ENCODE results near the gene NKIRAS1. TPM values are rescaled to one million over a fixed set of nuclear protein-coding genes. Genes with fewer than 3 reads are reported as not detected.

Gene NKIRAS1
- total and polyA plus RNA-seq, 2 donors (not counting 1 experiment from before 2014, with no cell fraction given) = 15.8 to 17.8 TPM

DNA sequence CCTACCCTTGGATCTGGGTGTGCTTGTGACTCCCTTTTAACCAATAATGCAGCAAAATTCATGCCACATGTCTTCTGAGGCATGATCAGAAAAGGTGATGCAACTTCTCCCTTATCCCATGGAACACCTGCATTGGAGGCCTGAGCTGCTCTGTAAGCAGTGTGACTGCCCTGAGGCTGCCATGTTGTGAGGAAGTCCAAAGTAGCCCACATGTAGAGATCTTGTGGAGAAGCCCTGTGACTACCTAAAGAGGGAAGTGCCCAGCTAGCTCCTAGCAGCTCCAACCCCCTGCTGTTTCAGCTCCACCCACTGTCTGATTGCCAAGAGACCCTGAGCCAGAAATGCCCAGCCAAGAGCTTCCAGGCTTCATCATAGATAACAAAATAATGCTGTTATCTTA lies 21.9 kb upstream of the NKIRAS1 start:
- no peaks in the 10 kb centered on the region for H3K79me2 ChIP-seq (ENCODE audit: control insufficient read depth, insufficient read depth, low read length)
- H4K20me1 ChIP-seq (ENCODE audit: control insufficient read depth, extremely low read depth, insufficient read depth, low read length) = no peaks in the 10 kb centered on the region
- no peaks in the 10 kb centered on the region for H3K36me3 ChIP-seq (ENCODE audit: control insufficient read depth, insufficient read depth, low read length)
- H3K9ac ChIP-seq (ENCODE audit: insufficient read depth, low read length) = no peak overlapping the region
- TF ChIP-seq, protein P1, sequence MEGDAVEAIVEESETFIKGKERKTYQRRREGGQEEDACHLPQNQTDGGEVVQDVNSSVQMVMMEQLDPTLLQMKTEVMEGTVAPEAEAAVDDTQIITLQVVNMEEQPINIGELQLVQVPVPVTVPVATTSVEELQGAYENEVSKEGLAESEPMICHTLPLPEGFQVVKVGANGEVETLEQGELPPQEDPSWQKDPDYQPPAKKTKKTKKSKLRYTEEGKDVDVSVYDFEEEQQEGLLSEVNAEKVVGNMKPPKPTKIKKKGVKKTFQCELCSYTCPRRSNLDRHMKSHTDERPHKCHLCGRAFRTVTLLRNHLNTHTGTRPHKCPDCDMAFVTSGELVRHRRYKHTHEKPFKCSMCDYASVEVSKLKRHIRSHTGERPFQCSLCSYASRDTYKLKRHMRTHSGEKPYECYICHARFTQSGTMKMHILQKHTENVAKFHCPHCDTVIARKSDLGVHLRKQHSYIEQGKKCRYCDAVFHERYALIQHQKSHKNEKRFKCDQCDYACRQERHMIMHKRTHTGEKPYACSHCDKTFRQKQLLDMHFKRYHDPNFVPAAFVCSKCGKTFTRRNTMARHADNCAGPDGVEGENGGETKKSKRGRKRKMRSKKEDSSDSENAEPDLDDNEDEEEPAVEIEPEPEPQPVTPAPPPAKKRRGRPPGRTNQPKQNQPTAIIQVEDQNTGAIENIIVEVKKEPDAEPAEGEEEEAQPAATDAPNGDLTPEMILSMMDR (conservative IDR thresholded peaks at IDR 0.05 in 1 of 2, IDR thresholded peaks at IDR 0.05 in 1 of 2; ENCODE audit: low read depth in 1 of 2, low read length in 2 of 2) = no peak
- TF ChIP-seq EZH2 (IDR thresholded peaks at IDR 0.05; ENCODE audit: low read length, missing control alignments) = no peak
- H3K4me2 ChIP-seq (ENCODE audit: extremely low read depth, insufficient read depth, low read length) = no peak overlapping the region
- no peaks in the 10 kb centered on the region for H3K9me3 ChIP-seq (ENCODE audit: control insufficient read depth, insufficient read depth, low read depth, low read length)
- H3K27me3 ChIP-seq (ENCODE audit: control insufficient read depth, insufficient read depth, low read length) = no peaks in the 10 kb centered on the region
- H3K27ac ChIP-seq (ENCODE audit: insufficient read depth, low read length) = no peak overlapping the region
- no peak overlapping the region for H3K4me3 ChIP-seq (replicated peaks in 1 of 4; ENCODE audit: control extremely low read depth in 1 of 4, insufficient read depth in 1 of 4, low read depth in 3 of 4, low read length in 4 of 4)
- no peaks in the 10 kb centered on the region for H3K4me1 ChIP-seq (ENCODE audit: control insufficient read depth, extremely low read depth, insufficient read depth, low read length)
- no peak for DNase-seq (ENCODE audit: low read depth in 2 of 2)
- no peak overlapping the region for H2AFZ ChIP-seq (ENCODE audit: low read length)

DNA sequence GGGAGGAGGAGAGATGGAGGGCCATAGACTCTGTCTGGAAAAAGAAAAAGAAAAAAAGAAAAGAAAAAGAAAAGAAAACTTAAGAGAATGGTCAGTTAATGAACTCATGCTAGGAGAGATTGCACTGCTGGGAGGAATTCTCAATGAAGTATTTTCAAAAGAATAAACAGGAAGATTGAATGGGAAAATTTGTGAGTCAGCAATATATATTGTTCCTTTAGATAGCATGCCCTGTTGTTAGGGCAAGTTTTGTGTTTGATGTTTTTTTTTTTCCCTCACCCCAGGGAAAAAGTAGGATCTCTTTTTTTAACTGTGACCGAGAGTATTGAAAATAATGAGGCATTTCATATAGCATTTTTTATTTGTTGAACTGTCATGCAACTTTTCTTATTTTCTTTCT lies 20.5 kb upstream of the NKIRAS1 start:
- Histone ChIP-seq H3K4me2 (ENCODE audit: extremely low read depth, insufficient read depth, low read length) (no peak overlapping the region), H3K4me1 (ENCODE audit: control insufficient read depth, extremely low read depth, insufficient read depth, low read length) (no peaks in the 10 kb centered on the region), H3K4me3 (replicated peaks in 1 of 4; ENCODE audit: control extremely low read depth in 1 of 4, insufficient read depth in 1 of 4, low read depth in 3 of 4, low read length in 4 of 4) (no peak overlapping the region), H3K27me3 (ENCODE audit: control insufficient read depth, insufficient read depth, low read length) (no peaks in the 10 kb centered on the region), H3K36me3 (ENCODE audit: control insufficient read depth, insufficient read depth, low read length) (no peaks in the 10 kb centered on the region), H3K27ac (ENCODE audit: insufficient read depth, low read length) (no peak overlapping the region), H3K9me3 (ENCODE audit: control insufficient read depth, insufficient read depth, low read depth, low read length) (no peaks in the 10 kb centered on the region), H2AFZ (ENCODE audit: low read length) (no peak overlapping the region), H3K9ac (ENCODE audit: insufficient read depth, low read length) (no peak overlapping the region), H3K79me2 (ENCODE audit: control insufficient read depth, insufficient read depth, low read length) (no peaks in the 10 kb centered on the region), H4K20me1 (ENCODE audit: control insufficient read depth, extremely low read depth, insufficient read depth, low read length) (no peaks in the 10 kb centered on the region)
- DNase-seq (ENCODE audit: low read depth in 2 of 2) = no peak
- TF ChIP-seq, protein P1 (conservative IDR thresholded peaks at IDR 0.05 in 1 of 2, IDR thresholded peaks at IDR 0.05 in 1 of 2; ENCODE audit: low read depth in 1 of 2, low read length in 2 of 2) = no peak
- no peak for TF ChIP-seq EZH2 (IDR thresholded peaks at IDR 0.05; ENCODE audit: low read length, missing control alignments)

DNA sequence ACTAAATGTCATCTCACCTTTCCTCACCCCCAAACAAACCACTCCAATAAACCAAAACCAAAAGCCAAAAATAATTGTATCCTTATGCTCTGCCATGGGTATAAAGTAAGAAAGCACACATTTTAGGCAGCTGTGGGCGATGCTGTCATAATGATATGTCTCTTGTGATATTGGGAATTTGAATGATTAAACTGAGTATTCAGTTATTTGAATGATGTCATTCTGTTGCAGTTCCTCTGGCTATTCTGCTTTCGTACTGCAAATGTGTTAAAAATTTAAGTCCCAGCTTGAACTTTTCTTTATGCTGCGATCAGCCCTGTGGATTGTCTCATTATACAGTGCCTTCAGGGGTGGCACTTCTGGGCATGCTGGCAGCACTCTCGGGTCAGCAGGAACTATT lies 17.5 kb upstream of the NKIRAS1 start:
- Histone ChIP-seq H3K4me3 (replicated peaks in 1 of 4; ENCODE audit: control extremely low read depth in 1 of 4, insufficient read depth in 1 of 4, low read depth in 3 of 4, low read length in 4 of 4) (no peak overlapping the region), H3K27me3 (ENCODE audit: control insufficient read depth, insufficient read depth, low read length) (no peaks in the 10 kb centered on the region), H3K9ac (ENCODE audit: insufficient read depth, low read length) (no peak overlapping the region), H3K79me2 (ENCODE audit: control insufficient read depth, insufficient read depth, low read length) (no peaks in the 10 kb centered on the region), H3K36me3 (ENCODE audit: control insufficient read depth, insufficient read depth, low read length) (no peaks in the 10 kb centered on the region), H3K4me2 (ENCODE audit: extremely low read depth, insufficient read depth, low read length) (no peak overlapping the region), H3K27ac (ENCODE audit: insufficient read depth, low read length) (no peak overlapping the region), H2AFZ (ENCODE audit: low read length) (no peak overlapping the region), H3K9me3 (ENCODE audit: control insufficient read depth, insufficient read depth, low read depth, low read length) (no peaks in the 10 kb centered on the region), H4K20me1 (ENCODE audit: control insufficient read depth, extremely low read depth, insufficient read depth, low read length) (no peaks in the 10 kb centered on the region), H3K4me1 (ENCODE audit: control insufficient read depth, extremely low read depth, insufficient read depth, low read length) (no peaks in the 10 kb centered on the region)
- no peak for DNase-seq (ENCODE audit: low read depth in 2 of 2)
- no peak for TF ChIP-seq EZH2 (IDR thresholded peaks at IDR 0.05; ENCODE audit: low read length, missing control alignments)
- TF ChIP-seq, protein P1 (conservative IDR thresholded peaks at IDR 0.05 in 1 of 2, IDR thresholded peaks at IDR 0.05 in 1 of 2; ENCODE audit: low read depth in 1 of 2, low read length in 2 of 2) = no peak
